ENCODE data around the gene ATP2A2.

The ATP2A2 gene

DNA sequence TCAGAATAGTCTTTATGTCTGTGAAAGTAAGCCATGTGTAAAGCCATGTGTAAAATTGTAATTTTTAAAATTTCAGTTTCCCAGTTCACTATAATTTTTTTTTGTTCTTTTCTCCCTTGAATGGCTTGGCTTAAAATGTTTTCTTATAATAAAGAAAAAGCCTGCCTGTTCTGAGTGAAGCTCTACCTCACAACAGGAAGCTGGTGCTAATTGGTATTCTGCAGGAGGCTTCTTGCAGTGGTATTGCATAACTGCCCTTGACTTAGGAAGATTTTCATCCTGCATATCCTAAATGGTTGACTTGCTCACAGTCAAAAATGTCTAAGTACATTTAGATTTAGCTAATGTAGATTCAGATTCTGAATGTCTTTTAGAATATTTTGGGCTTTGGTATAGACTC is 49.5 kb downstream of the ATP2A2 start:
- peak; percentile 17 for DNase-seq (ENCODE audit: low read depth, low spot score)

DNA sequence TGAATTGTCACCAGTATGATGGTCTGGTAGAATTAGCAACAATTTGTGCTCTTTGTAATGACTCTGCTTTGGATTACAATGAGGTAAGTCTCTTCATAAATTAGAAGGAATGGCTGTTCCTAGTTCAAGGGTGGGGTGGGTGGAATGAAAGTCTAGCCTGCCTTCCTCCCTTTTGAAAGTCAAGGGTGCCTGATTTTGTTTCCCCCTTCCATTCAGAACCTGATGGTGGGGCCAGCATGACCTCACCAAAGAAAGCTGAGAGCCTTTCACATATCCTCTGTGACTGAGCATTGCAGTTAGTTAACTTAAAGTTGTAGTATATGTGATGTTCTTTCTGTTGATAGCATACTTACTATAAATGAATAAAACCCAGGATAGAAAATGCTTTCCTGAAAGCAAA is 52.2 kb downstream of the ATP2A2 start:
- TF ChIP-seq CTCF (IDR thresholded peaks at IDR 0.05; ENCODE audit: insufficient read depth, low read length, missing control alignments): no peak
- no peak overlapping the region for H3K4me3 ChIP-seq (ENCODE audit: low read depth, low read length)
- ChIA-PET POLR2A (no interaction called here), CTCF (interaction anchor here (1.1 kb wide), 1 partner anchor 231 kb away, joined by 4 read pairs; no protein-coding TSS in a partner anchor)
- no peak for DNase-seq (ENCODE audit: low read depth, low spot score)

More for the DNA sequence above, 49.5 kb downstream of the ATP2A2 start:
- ChIA-PET CTCF (interaction anchor here (0.9 to 3.2 kb wide), 6 partner anchors 9 to 231 kb away, joined by 3 to 16 read pairs (median 6); no protein-coding TSS in a partner anchor), POLR2A (interaction anchor here (0.6 kb wide), 1 partner anchor 66 kb away, joined by 3 read pairs; no protein-coding TSS in a partner anchor)
- no peak overlapping the region for H3K4me3 ChIP-seq (ENCODE audit: low read depth, low read length)
- TF ChIP-seq CTCF (IDR thresholded peaks at IDR 0.05; ENCODE audit: insufficient read depth, low read length, missing control alignments): no peak

GRCh38 chr12:110335481-110336045 is 54.5 kb downstream of the ATP2A2 start:
- H3K4me3 ChIP-seq (ENCODE audit: low read depth, low read length): no peak overlapping the region
- DNase-seq (ENCODE audit: low read depth, low spot score): no peak
- TF ChIP-seq CTCF (IDR thresholded peaks at IDR 0.05; ENCODE audit: insufficient read depth, low read length, missing control alignments): no peak
- CTCF ChIA-PET: interaction anchor here (1.0 to 1.6 kb wide), 4 partner anchors 23 to 266 kb away, joined by 3 to 6 read pairs (median 3); no protein-coding TSS in a partner anchor
- POLR2A ChIA-PET: no interaction called here

DNA sequence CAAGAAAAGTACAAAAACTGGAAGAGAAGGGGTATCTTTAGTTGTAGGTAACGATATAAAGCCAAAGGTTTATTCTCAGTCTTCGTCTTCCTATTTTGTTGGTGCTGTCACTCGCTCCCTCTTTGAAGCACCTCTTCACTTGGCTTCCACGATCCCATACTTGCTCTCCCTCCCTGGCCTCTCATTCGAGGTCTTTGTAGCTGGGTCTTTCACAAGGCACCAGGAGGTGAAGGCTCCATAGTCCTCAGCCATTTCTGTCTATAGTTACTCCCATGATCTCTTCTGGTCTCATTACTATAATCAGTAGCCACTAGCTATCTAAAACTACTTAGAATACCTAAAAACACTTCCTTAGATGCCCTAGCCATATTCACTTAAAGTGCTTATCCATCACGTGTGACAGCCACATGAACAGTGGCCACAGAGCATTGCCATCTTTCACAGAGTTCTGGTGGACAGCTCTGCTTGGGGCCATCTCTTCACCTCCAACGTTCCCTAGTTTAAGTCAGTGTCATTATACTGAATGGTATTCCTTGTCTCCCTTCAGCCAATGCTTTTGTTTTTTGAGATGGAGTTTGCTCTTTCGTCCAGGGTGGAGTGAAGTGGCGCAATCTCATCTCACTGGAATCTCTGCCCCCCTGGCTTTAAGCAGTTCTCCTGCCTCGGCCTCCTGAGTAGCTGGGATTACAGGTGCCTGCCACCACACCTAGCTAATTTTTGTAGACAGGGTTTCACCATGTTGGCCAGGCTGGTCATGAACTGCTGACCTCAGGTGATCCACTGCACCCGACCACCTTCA is 57.1 kb downstream of the ATP2A2 start:
- CTCF ChIA-PET: interaction anchor here (0.9 to 1.0 kb wide), 2 partner anchors 11 to 233 kb away, joined by 3 read pairs; no protein-coding TSS in a partner anchor
- DNase-seq (ENCODE audit: low read depth, low spot score): no peak
- no peak for TF ChIP-seq CTCF (IDR thresholded peaks at IDR 0.05; ENCODE audit: insufficient read depth, low read length, missing control alignments)
- POLR2A ChIA-PET: interaction anchor here (1.3 kb wide), 1 partner anchor 14 kb away, joined by 3 read pairs; no protein-coding TSS in a partner anchor
- no peak overlapping the region for H3K4me3 ChIP-seq (ENCODE audit: low read depth, low read length)

DNA sequence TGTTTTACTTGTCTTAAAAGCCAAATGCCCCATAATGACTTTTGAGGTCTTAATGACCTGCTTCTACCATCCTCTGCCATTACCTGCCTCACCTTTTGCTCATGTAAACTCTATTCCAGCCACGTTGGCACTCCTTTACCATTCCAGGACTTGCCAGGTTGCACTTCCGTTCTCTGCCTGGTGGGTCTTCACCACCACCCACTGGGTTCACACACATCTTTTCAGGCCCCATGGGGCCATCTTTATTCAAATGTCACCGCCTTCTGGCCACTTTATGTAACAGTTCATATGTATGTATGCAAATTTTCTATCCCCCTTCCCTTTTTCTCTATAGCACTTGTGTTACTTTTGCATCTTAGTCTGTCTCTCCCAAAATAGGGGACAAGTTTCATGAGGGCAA is 57.7 kb downstream of the ATP2A2 start:
- TF ChIP-seq CTCF (IDR thresholded peaks at IDR 0.05; ENCODE audit: insufficient read depth, low read length, missing control alignments): no peak
- ChIA-PET CTCF (interaction anchor here (0.9 kb wide), 1 partner anchor 234 kb away, joined by 3 read pairs; no protein-coding TSS in a partner anchor), POLR2A (interaction anchor here (1.3 kb wide), 1 partner anchor 14 kb away, joined by 3 read pairs; no protein-coding TSS in a partner anchor)
- DNase-seq (ENCODE audit: low read depth, low spot score): no peak
- no peak overlapping the region for H3K4me3 ChIP-seq (ENCODE audit: low read depth, low read length)

All from AG04449 (cell line).